IMR-90 (cell line): Measurements from ENCODE around the gene LILRA2. TPM values are rescaled to one million over a fixed set of nuclear protein-coding genes. Genes with fewer than 3 reads are reported as not detected.

Experiments used
- ATAC-seq: fragments of 200-7000 bp; cut with Tn5 transposase; 2 replicates; pipeline ENCODE4 v1.9.1; 2020; ENCODE audit warnings: low read depth, mild to moderate bottlenecking, moderate library complexity
- BruUV-seq: library from RNA; stranded (reverse); fragments of 400-500 nt; replicated peaks from 2 replicates; lab custom pipeline; 2021; lab: Mats Ljungman, UMichigan
- CTCF ChIA-PET: fragments of 300-600 bp; formaldehyde crosslinking; extraction: SDS; loops from one replicate; lab custom pipeline; 2021; ENCODE audit warnings: antibody characterized with exemption; lab: Yijun Ruan, JAX
- POLR2A ChIA-PET: fragments of 300-600 bp; sonication (Branson Sonifier 250); formaldehyde crosslinking; loops from one replicate; lab custom pipeline; 2022; ENCODE audit warnings: antibody characterized with exemption; ENCODE audit not compliant: unreplicated experiment; lab: Charles Lee
- DNase-seq: peaks from one replicate; pipeline ENCODE4 v3.0.0; 2013
- H2AFZ ChIP-seq: replicated peaks from 2 replicates; pipeline ENCODE3; 2013; ENCODE audit warnings: low read length, mild to moderate bottlenecking; ENCODE audit not compliant: poor library complexity
- H2AK5ac ChIP-seq: 2 replicates; pipeline ENCODE4 v1.6.1; 2013; ENCODE audit warnings: low read depth, low read length, inconsistent platforms
- H2AK9ac ChIP-seq: replicated peaks from 2 replicates; pipeline ENCODE3; 2013; ENCODE audit warnings: mild to moderate bottlenecking, low read depth, low read length, moderate library complexity; ENCODE audit not compliant: poor library complexity
- H2BK120ac ChIP-seq: 2 replicates; pipeline ENCODE4 v1.6.1; 2013; ENCODE audit warnings: low read depth, low read length, inconsistent platforms
- H2BK15ac ChIP-seq: 3 replicates; pipeline ENCODE4 v1.6.1; 2013; ENCODE audit warnings: low read depth, low read length, inconsistent platforms
- H2BK20ac ChIP-seq: 2 replicates; pipeline ENCODE4 v1.6.1; 2013; ENCODE audit warnings: low read depth, mild to moderate bottlenecking, inconsistent platforms, low read length, moderate library complexity
- H2BK5ac ChIP-seq: 2 replicates; pipeline ENCODE4 v1.6.1; 2013; ENCODE audit warnings: mild to moderate bottlenecking, low read depth, low read length, inconsistent platforms; ENCODE audit not compliant: poor library complexity, severe bottlenecking
- H3K14ac ChIP-seq: replicated peaks from 2 replicates; pipeline ENCODE4 v1.6.1; 2013; ENCODE audit warnings: low read depth, low read length, inconsistent platforms
- H3K18ac ChIP-seq: 2 replicates; pipeline ENCODE4 v1.6.1; 2013; ENCODE audit warnings: low read depth, low read length, control low read depth
- H3K23ac ChIP-seq: 2 replicates; pipeline ENCODE4 v1.6.1; 2013; ENCODE audit warnings: low read depth, low read length, inconsistent platforms
- H3K27ac ChIP-seq: 2 replicates; pipeline ENCODE4 v1.5.1; 2013; ENCODE audit warnings: mild to moderate bottlenecking, control low read depth, low read length; ENCODE audit not compliant: insufficient read depth
- H3K27me3 ChIP-seq: 2 replicates; pipeline ENCODE4 v1.6.1; 2013; ENCODE audit warnings: low read length; ENCODE audit not compliant: control insufficient read depth, insufficient read depth
- H3K36me3 ChIP-seq: 2 replicates; pipeline ENCODE4 v1.6.1; 2013; ENCODE audit warnings: low read length, mixed read lengths; ENCODE audit not compliant: control insufficient read depth, insufficient read depth
- H3K4ac ChIP-seq: 2 replicates; pipeline ENCODE4 v1.6.1; 2013; ENCODE audit warnings: low read depth, low read length, inconsistent platforms
- H3K4me1 ChIP-seq: 2 replicates; pipeline ENCODE4 v1.6.1; 2013; ENCODE audit warnings: low read length, mixed read lengths; ENCODE audit not compliant: control insufficient read depth, insufficient read depth
- H3K4me2 ChIP-seq: 2 replicates; pipeline ENCODE4 v1.6.1; 2013; ENCODE audit warnings: low read depth, mild to moderate bottlenecking, control low read depth, low read length, moderate library complexity
- H3K4me3 ChIP-seq: 2 replicates; pipeline ENCODE4 v1.5.1; 2013; ENCODE audit warnings: low read depth, mild to moderate bottlenecking, control low read depth, low read length, moderate library complexity; ENCODE audit not compliant: insufficient read depth
- H3K56ac ChIP-seq: 2 replicates; pipeline ENCODE4 v1.6.1; 2013; ENCODE audit warnings: low read length, inconsistent platforms; ENCODE audit not compliant: insufficient read depth; ENCODE audit errors: extremely low read depth
- H3K79me1 ChIP-seq, 2 experiments: 2 replicates each; pipeline ENCODE4 v1.6.1; 2013; ENCODE audit warnings: low read length in 2 of 2, inconsistent platforms in 1 of 2, low read depth in 1 of 2
- H3K9ac ChIP-seq: 2 replicates; pipeline ENCODE4 v1.6.1; 2013; ENCODE audit warnings: low read depth, low read length, control low read depth
- H3K9me1 ChIP-seq: 2 replicates; pipeline ENCODE4 v1.6.1; 2013; ENCODE audit warnings: low read length, inconsistent platforms; ENCODE audit not compliant: insufficient read depth
- H3K9me3 ChIP-seq: 2 replicates; pipeline ENCODE4 v1.6.1; 2013; ENCODE audit warnings: low read length; ENCODE audit not compliant: control insufficient read depth, insufficient read depth
- H4K20me1 ChIP-seq: 2 replicates; pipeline ENCODE4 v1.6.1; 2013; ENCODE audit warnings: low read length, inconsistent platforms; ENCODE audit not compliant: insufficient read depth
- H4K5ac ChIP-seq: 2 replicates; pipeline ENCODE4 v1.6.1; 2013; ENCODE audit warnings: mild to moderate bottlenecking, low read depth, low read length, control low read depth
- H4K8ac ChIP-seq, 2 experiments: 2 replicates each; pipeline ENCODE4 v1.6.1; 2013; ENCODE audit warnings: low read depth in 2 of 2, low read length in 2 of 2, control low read depth in 1 of 2, inconsistent platforms in 1 of 2
- H4K91ac ChIP-seq: 2 replicates; pipeline ENCODE4 v1.6.1; 2013; ENCODE audit warnings: low read depth, low read length, inconsistent platforms; ENCODE audit not compliant: insufficient read depth
- BHLHE40 ChIP-seq: fragments of 150-350 bp; IDR thresholded peaks from 2 replicates; pipeline ENCODE4 v1.6.1; 2016; ENCODE audit warnings: mild to moderate bottlenecking, low read depth, low read length
- CHD1 ChIP-seq: IDR thresholded peaks from 2 replicates; pipeline ENCODE4 v1.6.1; 2012; ENCODE audit warnings: low read depth, low read length, improper control_type of control experiment
- ELK1 ChIP-seq: fragments of 150-350 bp; IDR thresholded peaks from 2 replicates; pipeline ENCODE4 v1.6.1; 2016; ENCODE audit warnings: low read depth, mild to moderate bottlenecking, low read length, moderate library complexity, borderline replicate concordance
- FOS ChIP-seq: fragments of 150-350 bp; IDR thresholded peaks from 2 replicates; pipeline ENCODE4 v1.6.1; 2016; ENCODE audit warnings: low read depth, low read length
- MAFK ChIP-seq: IDR thresholded peaks from 2 replicates; pipeline ENCODE4 v1.6.1; 2012; ENCODE audit warnings: low read depth, low read length, improper control_type of control experiment
- MXI1 ChIP-seq: IDR thresholded peaks from 2 replicates; pipeline ENCODE4 v1.6.1; 2012; ENCODE audit warnings: low read depth, mild to moderate bottlenecking, low read length, moderate library complexity, borderline replicate concordance
- NFE2L2 ChIP-seq: fragments of 150-350 bp; IDR thresholded peaks from 2 replicates; pipeline ENCODE4 v1.6.1; 2016; ENCODE audit warnings: low read depth, mild to moderate bottlenecking, low read length
- RAD21 ChIP-seq: IDR thresholded peaks from 2 replicates; pipeline ENCODE4 v1.6.1; 2012; ENCODE audit warnings: low read length, improper control_type of control experiment
- RCOR1 ChIP-seq: IDR thresholded peaks from 2 replicates; pipeline ENCODE4 v1.6.1; 2012; ENCODE audit warnings: mild to moderate bottlenecking, low read length, improper control_type of control experiment; ENCODE audit not compliant: insufficient replicate concordance
- WGBS, 2 experiments: methylation state at CpG; one replicate each; pipeline versions ENCODE4 v1.1.5 to v1.1.7; 2013; ENCODE audit warnings: missing lambda C conversion rate in 2 of 2; ENCODE audit not compliant: insufficient read length in 1 of 2; ENCODE audit errors: extremely low coverage in 2 of 2; 5-methylcytosine and 5-hydroxymethylcytosine counted together
- dilution Hi-C: fragments of 300-500 bp; cut with HindIII; formaldehyde crosslinking; loops from one replicate; pipeline ENCODE4 v1.14.3; 2018; ENCODE audit warnings: low sequenced_read_pairs; ENCODE audit not compliant: unreplicated experiment
- in situ Hi-C: fragments of 300-500 bp; cut with MboI; formaldehyde crosslinking; loops from 3 replicates; pipeline ENCODE4 v1.14.3; 2019; ENCODE audit warnings: low sequenced_read_pairs, inconsistent platforms, mixed read lengths
- intact Hi-C: fragments of 100-400 bp; cut with micrococcal nuclease; formaldehyde crosslinking; loops from 2 replicates; pipeline ENCODE4 v1.10.0; 2022
- polyA plus RNA-seq, 3 experiments: library from polyadenylated mRNA; depleted of rRNA; stranded (reverse); fragments of >200 nt; gene quantifications; 2 replicates each; pipeline ENCODE4 v1.2.3, GENCODE V29; 2012; ENCODE audit warnings: low replicate concordance in 1 of 3
- total RNA-seq: library from RNA; depleted of rRNA; stranded (reverse); fragments of >200 nt; gene quantifications from 2 replicates; pipeline ENCODE4 v1.2.3, GENCODE V29; 2012

The LILRA2 gene
- total and polyA plus RNA-seq, 2 of the 4 experiments (the other 2 are of a cell fraction) = not detected

- H3K14ac ChIP-seq = no peak overlapping the region
- no peak overlapping the region for H3K9ac ChIP-seq
- H3K18ac ChIP-seq = no peak overlapping the region
- BruUV-seq = no TSS peak
- no peaks in the 10 kb centered on the region for H3K27me3 ChIP-seq
- H3K9me1 ChIP-seq = no peaks in the 10 kb centered on the region
- H3K4me2 ChIP-seq = no peak overlapping the region
- no peaks in the 10 kb centered on the region for H3K79me1 ChIP-seq
- ATAC-seq = no peak
- no peak overlapping the region for H4K5ac ChIP-seq
- no peak overlapping the region for H2AK5ac ChIP-seq
- H2BK120ac ChIP-seq = no peak overlapping the region
- H2BK15ac ChIP-seq = no peak overlapping the region
- no peak overlapping the region for H2AK9ac ChIP-seq
- no peaks in the 10 kb centered on the region for H4K20me1 ChIP-seq
- H3K36me3 ChIP-seq = no peaks in the 10 kb centered on the region
- H4K91ac ChIP-seq = no peak overlapping the region
- no peak overlapping the region for H3K4ac ChIP-seq
- no peak overlapping the region for H3K27ac ChIP-seq
- no peak overlapping the region for H3K23ac ChIP-seq
- POLR2A ChIA-PET = no interaction called here
- no peak overlapping the region for H2BK20ac ChIP-seq
- no peak overlapping the region for H2AFZ ChIP-seq
- H3K4me3 ChIP-seq = no peak overlapping the region
- TF ChIP-seq MAFK (no peak), MXI1 (no peak), FOS (no peak), ELK1 (no peak), CHD1 (no peak), NFE2L2 (no peak), RCOR1 (no peak), RAD21 (no peak), BHLHE40 (no peak)
- no peak for DNase-seq
- in situ Hi-C loops = no loop called here
- no CpG with 5 or more reads among the region's 5 CpGs for WGBS, 2 experiments
- CTCF ChIA-PET = interaction anchor here (0.6 kb wide), 1 partner anchor 652 kb away, joined by 3 read pairs; no protein-coding TSS in a partner anchor
- H4K8ac ChIP-seq = no peak overlapping the region
- H2BK5ac ChIP-seq = no peak overlapping the region
- dilution Hi-C loops = no loop called here
- intact Hi-C loops = no loop called here
- H3K56ac ChIP-seq = no peak overlapping the region
- no peaks in the 10 kb centered on the region for H3K4me1 ChIP-seq
- peaks cover 5% of the 10 kb centered on the region for H3K9me3 ChIP-seq
Measured at GRCh38 chr19:54616821-54617560, 43.4 kb downstream of the LILRA2 start.
